Trophoblast cell (in vitro differentiated cells and primary cell): ENCODE measurements around the gene ZNF100. TPM values are rescaled to one million over a fixed set of nuclear protein-coding genes. Genes with fewer than 3 reads are reported as not detected.
"Not testable (repeated sequence)": the region's sequence is repeated elsewhere in the genome, so short reads cannot be mapped to it uniquely, and the experiment has no call there.

Experiments used
- DNase-seq, 2 donors: peaks; one replicate each; pipeline ENCODE4 v3.0.0-alpha.2; 2016
- H2AFZ ChIP-seq: 2 replicates; pipeline ENCODE4 v1.6.1; 2013; ENCODE audit warnings: low read length, moderate library complexity, mild to moderate bottlenecking; ENCODE audit not compliant: insufficient read depth, poor library complexity
- H2AK5ac ChIP-seq: 2 replicates; pipeline ENCODE4 v1.6.1; 2013; ENCODE audit warnings: mild to moderate bottlenecking, low read length
- H2BK120ac ChIP-seq: 2 replicates; pipeline ENCODE4 v1.6.1; 2013; ENCODE audit warnings: low read length, mild to moderate bottlenecking, moderate library complexity; ENCODE audit not compliant: insufficient read depth, poor library complexity
- H2BK12ac ChIP-seq: 2 replicates; pipeline ENCODE4 v1.6.1; 2013; ENCODE audit warnings: mild to moderate bottlenecking, low read length, moderate library complexity
- H2BK5ac ChIP-seq: 2 replicates; pipeline ENCODE4 v1.6.1; 2013; ENCODE audit warnings: low read length, low read depth, moderate library complexity, mild to moderate bottlenecking; ENCODE audit not compliant: poor library complexity
- H3K14ac ChIP-seq: 2 replicates; pipeline ENCODE4 v1.6.1; 2013; ENCODE audit warnings: mild to moderate bottlenecking, low read length
- H3K18ac ChIP-seq: 2 replicates; pipeline ENCODE4 v1.6.1; 2013; ENCODE audit warnings: mild to moderate bottlenecking, low read length
- H3K23ac ChIP-seq: 2 replicates; pipeline ENCODE4 v1.6.1; 2013; ENCODE audit warnings: low read length
- H3K27ac ChIP-seq: 2 replicates; pipeline ENCODE4 v1.5.1; 2013; ENCODE audit warnings: low read depth, mild to moderate bottlenecking, inconsistent platforms, low read length, moderate library complexity
- H3K27me3 ChIP-seq: 2 replicates; pipeline ENCODE4 v1.6.1; 2013; ENCODE audit warnings: inconsistent platforms, mild to moderate bottlenecking, low read length, moderate library complexity; ENCODE audit not compliant: insufficient read depth
- H3K36me3 ChIP-seq, 2 experiments: 1 replicate in 1 of 2; 2 replicates in 1 of 2; pipeline ENCODE4 v1.6.1; 2013; ENCODE audit warnings: low read length in 2 of 2, mild to moderate bottlenecking in 2 of 2, moderate library complexity in 1 of 2; ENCODE audit not compliant: insufficient read depth in 2 of 2, control insufficient read depth in 1 of 2
- H3K4ac ChIP-seq: 2 replicates; pipeline ENCODE4 v1.6.1; 2013; ENCODE audit warnings: low read depth, mild to moderate bottlenecking, low read length, moderate library complexity
- H3K4me1 ChIP-seq, 2 experiments: 1 replicate in 1 of 2; 2 replicates in 1 of 2; pipeline ENCODE4 v1.6.1; 2013; ENCODE audit warnings: low read length in 2 of 2, mild to moderate bottlenecking in 2 of 2, moderate library complexity in 1 of 2; ENCODE audit not compliant: insufficient read depth in 2 of 2, control insufficient read depth in 1 of 2
- H3K4me2 ChIP-seq: 2 replicates; pipeline ENCODE4 v1.6.1; 2013; ENCODE audit warnings: inconsistent platforms, mild to moderate bottlenecking, low read length, moderate library complexity
- H3K4me3 ChIP-seq: 2 replicates; pipeline ENCODE4 v1.5.1; 2013; ENCODE audit warnings: mild to moderate bottlenecking, low read depth, low read length, inconsistent platforms
- H3K79me1 ChIP-seq: one replicate; pipeline ENCODE4 v1.6.1; 2013; ENCODE audit warnings: low read length
- H3K79me2 ChIP-seq: 2 replicates; pipeline ENCODE4 v1.6.1; 2013; ENCODE audit warnings: low read length, mild to moderate bottlenecking; ENCODE audit not compliant: control insufficient read depth, insufficient read depth, poor library complexity
- H3K9ac ChIP-seq: 2 replicates; pipeline ENCODE4 v1.6.1; 2013; ENCODE audit warnings: mild to moderate bottlenecking, low read length
- H3K9me3 ChIP-seq: 2 replicates; pipeline ENCODE4 v1.6.1; 2013; ENCODE audit warnings: low read depth, mild to moderate bottlenecking, control low read depth, inconsistent platforms, low read length; ENCODE audit not compliant: insufficient read depth
- H4K12ac ChIP-seq: 2 replicates; pipeline ENCODE4 v1.6.1; 2013; ENCODE audit warnings: low read depth, mild to moderate bottlenecking, low read length, moderate library complexity
- H4K8ac ChIP-seq: 2 replicates; pipeline ENCODE4 v1.6.1; 2013; ENCODE audit warnings: low read depth, mild to moderate bottlenecking, low read length, moderate library complexity
- H4K91ac ChIP-seq: one replicate; pipeline ENCODE4 v1.6.1; 2013; ENCODE audit warnings: low read depth, mild to moderate bottlenecking, low read length, moderate library complexity
- WGBS: extraction: QIAGEN DNeasy Blood & Tissue Kit; methylation state at CpG from one replicate; pipeline ENCODE4 v1.1.7; 2013; ENCODE audit warnings: missing lambda C conversion rate; ENCODE audit not compliant: insufficient read length, insufficient coverage; ENCODE audit errors: extremely low coverage; 5-methylcytosine and 5-hydroxymethylcytosine counted together
- polyA plus RNA-seq: library from polyadenylated mRNA; stranded (reverse); fragments of 200-250 nt; gene quantifications from 2 replicates; pipeline ENCODE4 v1.2.3, GENCODE V29; 2013

ZNF100 gene
- polyA plus RNA-seq = 10.2 and 10.4 TPM in 2 replicates

DNA sequence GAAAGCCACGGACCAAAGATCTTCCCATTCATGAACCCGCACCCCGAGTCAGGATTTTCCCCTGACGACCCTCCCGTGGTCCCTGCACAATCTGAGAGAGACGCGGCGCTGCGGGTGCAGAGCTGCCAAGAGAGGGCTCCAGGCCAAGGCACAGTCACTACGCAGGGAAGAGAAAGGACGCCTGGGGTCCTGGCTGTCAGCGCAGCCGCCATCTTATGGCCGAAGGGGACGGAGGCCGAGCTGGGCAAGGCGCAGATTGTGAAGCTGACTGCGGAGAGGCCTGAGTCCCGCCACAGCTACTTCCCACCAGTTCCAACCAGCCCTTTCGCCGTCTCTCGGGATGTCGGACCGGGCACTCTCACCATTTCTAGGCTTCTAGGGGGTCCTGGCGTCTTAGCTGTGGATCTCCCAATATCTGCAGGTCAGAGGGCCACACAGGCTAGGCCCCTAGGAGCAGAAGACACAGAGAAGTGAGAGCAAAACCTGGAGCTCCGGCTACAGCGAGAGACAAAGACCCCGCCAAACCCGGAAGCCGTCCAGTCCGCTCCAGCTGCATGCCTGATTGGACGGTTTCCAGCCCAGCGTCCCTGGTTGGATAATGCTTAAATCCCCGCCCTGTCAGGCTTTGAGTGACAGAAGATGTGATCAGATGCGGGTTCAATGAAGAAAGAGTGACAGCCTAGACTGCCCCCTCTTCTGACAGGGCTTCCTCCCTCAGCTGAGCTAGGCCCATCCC, at the start of gene ZNF100:
ZNF100 (minus strand) TSS at position 515 of the 736 bp plus-strand sequence; CDS start at position 365, 150 bp downstream.
- H3K23ac ChIP-seq = no peak within 1 kb of the TSS
- H3K4me1 ChIP-seq = peaks cover 2 to 6% of the 10 kb centered on the region in 2 experiments
- peaks cover 9 to 11% of the 10 kb centered on the region in 2 experiments for H3K36me3 ChIP-seq
- H4K91ac ChIP-seq = peak within 1 kb of the TSS; percentile 84
- H3K4ac ChIP-seq = peak within 1 kb of the TSS; percentile 90
- peak within 1 kb of the TSS; percentile 79 for H3K4me3 ChIP-seq
- H3K18ac ChIP-seq = peak within 1 kb of the TSS; percentile 87
- peak within 1 kb of the TSS; percentile 76 for H2BK5ac ChIP-seq
- WGBS = no CpG with 5 or more reads among the region's 35 CpGs
- no peaks in the 10 kb centered on the region for H3K9me3 ChIP-seq
- H2AFZ ChIP-seq = peak within 1 kb of the TSS; percentile 73
- peak within 1 kb of the TSS; percentile 82 for H2AK5ac ChIP-seq
- peak within 1 kb of the TSS; percentile 52 for H4K12ac ChIP-seq
- peak; percentile 93 to 97 for DNase-seq
- H3K14ac ChIP-seq = peak within 1 kb of the TSS; percentile 99
- peak within 1 kb of the TSS; percentile 96 for H4K8ac ChIP-seq
- H3K9ac ChIP-seq = peak within 1 kb of the TSS; percentile 70
- H2BK120ac ChIP-seq = peak within 1 kb of the TSS; percentile 78
- no peak within 1 kb of the TSS for H2BK12ac ChIP-seq
- peak within 1 kb of the TSS; percentile 80 for H3K4me2 ChIP-seq
- H3K79me2 ChIP-seq = peaks cover 9% of the 10 kb centered on the region
- H3K27me3 ChIP-seq = no peaks in the 10 kb centered on the region
- H3K79me1 ChIP-seq = peaks cover 6% of the 10 kb centered on the region
- peak within 1 kb of the TSS; percentile 71 for H3K27ac ChIP-seq

DNA sequence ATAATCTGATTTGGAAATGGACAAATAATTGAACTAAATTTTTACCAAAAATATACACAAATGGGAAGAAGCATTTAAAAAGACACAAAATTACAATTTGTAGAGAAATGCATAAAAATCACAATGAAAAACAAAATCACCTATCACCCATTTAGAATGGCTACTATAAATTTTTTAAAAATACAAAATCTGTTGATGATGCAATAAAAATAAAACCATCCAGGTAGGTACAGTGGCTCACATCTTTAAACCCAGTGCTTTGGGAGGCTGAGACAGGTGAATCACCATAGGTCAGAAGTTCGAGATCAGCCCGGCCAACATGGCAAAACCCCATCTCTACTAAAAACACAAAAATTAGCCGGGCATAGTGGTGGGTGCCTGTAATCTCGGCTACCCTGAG, 45.1 kb upstream of the ZNF100 start:
- no peak for DNase-seq
- Histone ChIP-seq H2BK120ac (no peak overlapping the region), H3K14ac (no peak overlapping the region), H3K4me3 (no peak overlapping the region), H3K4me1 (no peaks in the 10 kb centered on the region), H3K79me2 (no peaks in the 10 kb centered on the region), H2BK5ac (no peak overlapping the region), H3K79me1 (no peaks in the 10 kb centered on the region), H3K9ac (no peak overlapping the region), H3K18ac (no peak overlapping the region), H3K4ac (no peak overlapping the region), H2BK12ac (no peak overlapping the region), H4K8ac (no peak overlapping the region), H3K36me3 (peaks cover 35 to 44% of the 10 kb centered on the region in 2 experiments), H3K27me3 (no peaks in the 10 kb centered on the region), H3K27ac (no peak overlapping the region), H3K23ac (no peak overlapping the region), H3K4me2 (no peak overlapping the region), H3K9me3 (peaks cover 13% of the 10 kb centered on the region), H2AK5ac (no peak overlapping the region), H4K12ac (no peak overlapping the region), H2AFZ (no peak overlapping the region), H4K91ac (no peak overlapping the region)
- no CpG with 5 or more reads among the region's 4 CpGs for WGBS

DNA sequence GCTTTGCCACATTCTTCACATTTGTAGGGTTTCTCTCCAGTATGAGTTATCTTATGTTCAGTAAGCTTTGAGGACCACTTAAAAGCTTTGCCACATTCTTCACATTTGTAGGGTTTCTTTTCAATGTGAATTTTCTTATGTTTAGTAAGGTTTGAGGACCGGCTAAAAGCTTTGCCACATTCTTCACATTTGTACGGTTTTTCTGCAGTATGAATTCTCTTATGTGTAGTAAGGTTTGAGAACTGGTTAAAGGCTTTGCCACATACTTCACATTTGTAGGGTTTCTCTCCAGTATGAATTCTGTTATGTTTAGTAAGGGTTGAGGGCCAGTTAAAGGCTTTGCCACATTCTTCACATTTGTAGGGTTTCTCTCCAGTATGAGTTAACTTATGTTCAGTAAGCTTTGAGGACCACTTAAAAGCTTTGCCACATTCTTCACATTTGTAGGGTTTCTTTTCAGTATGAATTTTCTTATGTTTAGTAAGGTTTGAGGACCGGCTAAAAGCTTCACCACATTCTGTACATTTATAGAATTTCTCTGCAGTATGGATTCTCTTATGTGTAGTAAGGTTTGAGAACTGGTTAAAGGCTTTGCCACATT, 41.1 kb upstream of the ZNF100 start:
- not testable (repeated sequence) for H3K4me2 ChIP-seq, DNase-seq, H3K4me3 ChIP-seq, H3K79me1 ChIP-seq, H3K9ac ChIP-seq, H3K4ac ChIP-seq, H2BK120ac ChIP-seq, H3K79me2 ChIP-seq, H2BK5ac ChIP-seq, H3K23ac ChIP-seq, H2BK12ac ChIP-seq, H4K91ac ChIP-seq, H4K12ac ChIP-seq, H3K14ac ChIP-seq, H3K18ac ChIP-seq, H2AFZ ChIP-seq, H3K27me3 ChIP-seq, H3K4me1 ChIP-seq, H2AK5ac ChIP-seq, H3K27ac ChIP-seq, H4K8ac ChIP-seq
- Histone ChIP-seq H3K9me3 (peaks cover 15% of the 10 kb centered on the region), H3K36me3 (peaks cover 15 to 23% of the 10 kb centered on the region in 2 experiments)
- WGBS = no CpG with 5 or more reads among the region's 3 CpGs

DNA sequence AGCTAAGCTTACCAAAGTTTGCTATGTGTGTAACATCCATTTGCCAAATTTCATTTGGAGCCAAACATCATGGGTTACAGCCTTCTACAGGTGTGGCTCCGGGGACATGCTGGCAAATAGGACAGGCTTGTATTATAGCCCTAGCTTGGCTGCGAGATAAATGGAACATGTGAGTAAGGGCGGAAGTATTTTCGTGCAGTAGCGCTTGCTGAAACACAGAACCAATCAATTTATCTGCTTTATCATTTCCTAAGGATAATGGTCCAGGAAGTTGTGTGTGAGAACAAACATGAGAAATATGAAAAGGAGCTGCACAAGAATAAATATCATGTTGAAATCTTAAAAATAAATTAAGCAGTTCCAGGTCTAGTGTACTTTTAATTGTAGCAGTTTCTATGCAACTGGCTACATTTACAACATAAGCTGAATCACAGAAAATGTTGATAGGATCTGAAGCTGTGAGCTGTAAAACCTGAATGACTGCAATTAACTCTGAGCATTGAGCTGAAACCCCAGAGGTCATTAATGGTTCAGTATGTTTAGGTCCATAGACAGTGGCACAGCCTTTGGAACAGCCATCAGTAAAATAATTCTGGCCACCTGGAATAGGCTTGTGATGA, 22.2 kb upstream of the ZNF100 start:
- Histone ChIP-seq H4K91ac (no peak overlapping the region), H4K8ac (no peak overlapping the region), H3K18ac (no peak overlapping the region), H3K4me2 (no peak overlapping the region), H3K27ac (no peak overlapping the region), H3K4me3 (no peak overlapping the region), H3K4me1 (no peaks in the 10 kb centered on the region), H3K9me3 (peaks cover 6% of the 10 kb centered on the region), H3K36me3 (peaks cover 0 to 2% of the 10 kb centered on the region in 2 experiments), H2AFZ (no peak overlapping the region), H2AK5ac (no peak overlapping the region), H3K9ac (no peak overlapping the region), H4K12ac (no peak overlapping the region), H3K23ac (no peak overlapping the region), H2BK12ac (no peak overlapping the region), H3K79me1 (no peaks in the 10 kb centered on the region), H3K79me2 (no peaks in the 10 kb centered on the region), H2BK5ac (no peak overlapping the region), H3K27me3 (no peaks in the 10 kb centered on the region), H3K14ac (no peak overlapping the region), H2BK120ac (no peak overlapping the region), H3K4ac (no peak overlapping the region)
- WGBS = no CpG with 5 or more reads among the region's 5 CpGs
- peak in 1 of 2 donors; percentile 81 for DNase-seq
